Measurements from ENCODE around the gene FCHSD2. TPM values are rescaled to one million over a fixed set of nuclear protein-coding genes. Genes with fewer than 3 reads are reported as not detected.

FCHSD2 gene
- polyA plus RNA-seq, 3 donors = 14.5 to 43.5 (median 16.6) TPM

DNA sequence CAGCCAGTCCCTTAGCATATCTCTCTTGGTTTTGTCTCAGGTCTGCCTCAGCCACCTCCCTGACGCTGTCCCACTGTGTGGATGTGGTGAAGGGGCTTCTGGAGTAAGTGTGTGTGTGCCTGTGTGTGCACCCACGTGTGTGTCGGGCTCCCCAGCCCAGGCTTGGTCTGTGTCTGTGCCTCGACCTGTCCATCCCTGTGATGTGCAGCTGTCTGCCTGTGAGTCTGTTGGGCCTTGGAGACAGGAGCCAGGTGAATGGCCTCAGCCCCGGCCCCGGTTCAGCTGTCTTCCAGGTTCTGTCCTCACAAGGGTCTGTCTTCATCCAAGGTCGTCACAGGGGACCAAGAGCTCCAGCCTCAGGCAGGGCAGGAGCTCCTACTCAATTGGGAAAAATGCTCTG lies 318.1 kb downstream of the FCHSD2 start:
- peak overlapping the region in 1 of 2 donors; percentile 4 for H3K27ac ChIP-seq (ENCODE audit: low read depth in 1 of 2, low read length in 2 of 2)
- Mint-ChIP-seq H3K4me1 (peaks cover 58% of the 10 kb centered on the region), H3K27me3 (ENCODE audit: low read depth in 3 of 3) (no peaks in the 10 kb centered on the region), H3K36me3 (peaks cover 66 to 92% of the 10 kb centered on the region in 2 donors), H3K4me3 (no peak overlapping the region), H3K27ac (peak overlapping the region in 3 of 7 donors; percentile 20 to 81 (median 43)), H3K9me3 (no peaks in the 10 kb centered on the region)
- no peak for DNase-seq
- peaks cover 67% of the 10 kb centered on the region for H3K79me2 ChIP-seq (ENCODE audit: insufficient read depth, low read length)
- H3K9ac ChIP-seq (ENCODE audit: insufficient read depth, low read length, poor library complexity, severe bottlenecking) = no peak overlapping the region
- H3K36me3 ChIP-seq (replicated peaks in 1 of 2; ENCODE audit: control insufficient read depth in 1 of 2, insufficient read depth in 2 of 2, low read length in 2 of 2) = peaks cover 89 to 90% of the 10 kb centered on the region in 2 donors
- TF ChIP-seq, protein P1, sequence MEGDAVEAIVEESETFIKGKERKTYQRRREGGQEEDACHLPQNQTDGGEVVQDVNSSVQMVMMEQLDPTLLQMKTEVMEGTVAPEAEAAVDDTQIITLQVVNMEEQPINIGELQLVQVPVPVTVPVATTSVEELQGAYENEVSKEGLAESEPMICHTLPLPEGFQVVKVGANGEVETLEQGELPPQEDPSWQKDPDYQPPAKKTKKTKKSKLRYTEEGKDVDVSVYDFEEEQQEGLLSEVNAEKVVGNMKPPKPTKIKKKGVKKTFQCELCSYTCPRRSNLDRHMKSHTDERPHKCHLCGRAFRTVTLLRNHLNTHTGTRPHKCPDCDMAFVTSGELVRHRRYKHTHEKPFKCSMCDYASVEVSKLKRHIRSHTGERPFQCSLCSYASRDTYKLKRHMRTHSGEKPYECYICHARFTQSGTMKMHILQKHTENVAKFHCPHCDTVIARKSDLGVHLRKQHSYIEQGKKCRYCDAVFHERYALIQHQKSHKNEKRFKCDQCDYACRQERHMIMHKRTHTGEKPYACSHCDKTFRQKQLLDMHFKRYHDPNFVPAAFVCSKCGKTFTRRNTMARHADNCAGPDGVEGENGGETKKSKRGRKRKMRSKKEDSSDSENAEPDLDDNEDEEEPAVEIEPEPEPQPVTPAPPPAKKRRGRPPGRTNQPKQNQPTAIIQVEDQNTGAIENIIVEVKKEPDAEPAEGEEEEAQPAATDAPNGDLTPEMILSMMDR (IDR thresholded peaks at IDR 0.05) = no peak
- H3K4me1 ChIP-seq (ENCODE audit: control insufficient read depth in 1 of 2, insufficient read depth in 2 of 2, low read length in 2 of 2) = peaks cover 40 to 66% of the 10 kb centered on the region in 2 donors
- WGBS (ENCODE audit: insufficient coverage) = 92% methylated on average over 7 of the region's 7 CpGs
- no peaks in the 10 kb centered on the region for H3K27me3 ChIP-seq (ENCODE audit: control insufficient read depth in 2 of 2, insufficient read depth in 2 of 2, low read length in 2 of 2)
- H3K4me2 ChIP-seq (replicated peaks; ENCODE audit: extremely low read depth, low read length, poor library complexity, severe bottlenecking) = no peak overlapping the region
- H4K20me1 ChIP-seq (ENCODE audit: insufficient read depth, low read length) = peaks cover 99% of the 10 kb centered on the region
- intact Hi-C loops (cut with micrococcal nuclease) = no loop called here
- no peak overlapping the region for H2AFZ ChIP-seq (ENCODE audit: insufficient read depth, low read depth, low read length, poor library complexity, severe bottlenecking)
- no peaks in the 10 kb centered on the region for H3K9me3 ChIP-seq (replicated peaks in 1 of 2; ENCODE audit: control insufficient read depth in 1 of 2, insufficient read depth in 1 of 2, low read length in 2 of 2)
- H3K4me3 ChIP-seq (replicated peaks in 1 of 3; ENCODE audit: low read depth in 2 of 3, low read length in 3 of 3) = no peak overlapping the region

DNA sequence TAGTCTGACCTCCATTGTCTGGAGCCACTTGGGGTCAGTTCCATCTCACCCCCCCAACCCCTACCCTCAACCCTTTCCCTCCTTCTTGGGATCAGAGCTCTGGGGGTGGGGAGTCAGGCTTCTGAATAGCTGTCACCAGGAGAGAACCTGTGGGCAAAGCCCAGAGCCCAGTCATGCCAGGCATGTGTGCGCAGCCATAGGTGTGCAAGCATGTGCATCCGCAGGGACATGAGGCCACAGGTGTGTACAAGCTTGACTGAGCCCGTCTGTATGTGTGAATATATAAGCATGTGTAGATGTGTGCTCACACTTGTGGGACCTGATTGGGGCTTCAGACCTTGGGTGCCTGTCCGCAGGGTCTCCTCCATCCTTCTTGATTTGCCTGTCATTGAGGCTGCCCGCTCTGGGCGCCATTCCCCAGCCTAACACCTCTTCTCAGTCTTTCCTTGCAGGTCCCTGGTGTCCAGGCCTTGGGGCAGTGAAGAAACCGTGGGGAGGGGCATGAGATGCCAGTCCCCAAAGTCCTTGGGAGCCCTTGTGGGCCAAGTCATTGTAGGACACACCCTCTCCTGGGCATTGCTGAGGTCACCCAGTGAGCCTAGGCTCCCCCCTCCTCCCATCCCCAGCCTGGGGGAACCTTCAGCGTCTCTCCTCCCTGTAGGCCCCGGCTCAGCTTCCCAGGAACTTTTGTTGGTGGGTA lies 318.9 kb downstream of the FCHSD2 start:
- Histone ChIP-seq H3K36me3 (replicated peaks in 1 of 2; ENCODE audit: control insufficient read depth in 1 of 2, insufficient read depth in 2 of 2, low read length in 2 of 2) (peaks cover 89 to 90% of the 10 kb centered on the region in 2 donors), H3K4me2 (replicated peaks; ENCODE audit: extremely low read depth, low read length, poor library complexity, severe bottlenecking) (no peak overlapping the region), H3K79me2 (ENCODE audit: insufficient read depth, low read length) (peaks cover 70% of the 10 kb centered on the region), H3K4me1 (ENCODE audit: control insufficient read depth in 1 of 2, insufficient read depth in 2 of 2, low read length in 2 of 2) (peaks cover 32 to 61% of the 10 kb centered on the region in 2 donors), H3K27ac (ENCODE audit: low read depth in 1 of 2, low read length in 2 of 2) (peak overlapping the region in 1 of 2 donors; percentile 4), H2AFZ (ENCODE audit: insufficient read depth, low read depth, low read length, poor library complexity, severe bottlenecking) (no peak overlapping the region), H3K9me3 (replicated peaks in 1 of 2; ENCODE audit: control insufficient read depth in 1 of 2, insufficient read depth in 1 of 2, low read length in 2 of 2) (no peaks in the 10 kb centered on the region), H3K4me3 (replicated peaks in 1 of 3; ENCODE audit: low read depth in 2 of 3, low read length in 3 of 3) (no peak overlapping the region), H3K9ac (ENCODE audit: insufficient read depth, low read length, poor library complexity, severe bottlenecking) (no peak overlapping the region), H3K27me3 (ENCODE audit: control insufficient read depth in 2 of 2, insufficient read depth in 2 of 2, low read length in 2 of 2) (no peaks in the 10 kb centered on the region), H4K20me1 (ENCODE audit: insufficient read depth, low read length) (peaks cover 99% of the 10 kb centered on the region)
- 92% methylated on average over 6 of the region's 9 CpGs for whole genome bisulfite sequencing (ENCODE audit: insufficient coverage)
- Mint-ChIP-seq H3K4me3 (no peak overlapping the region), H3K36me3 (peaks cover 67 to 92% of the 10 kb centered on the region in 2 donors), H3K4me1 (peaks cover 58% of the 10 kb centered on the region), H3K9me3 (no peaks in the 10 kb centered on the region), H3K27me3 (ENCODE audit: low read depth in 3 of 3) (no peaks in the 10 kb centered on the region), H3K27ac (peak overlapping the region in 3 of 7 donors; percentile 40 to 54 (median 48))
- no peak for DNase-seq
- TF ChIP-seq, protein P1 (IDR thresholded peaks at IDR 0.05) = no peak
- intact Hi-C loops (cut with micrococcal nuclease) = no loop called here

Data from CD14-positive monocyte (primary cell).